ENCODE data around the gene ZMYND10. TPM values are rescaled to one million over a fixed set of nuclear protein-coding genes. Genes with fewer than 3 reads are reported as not detected.

Gene ZMYND10
- total RNA-seq, 1 experiment from 2014 or later: 1.4 TPM

DNA sequence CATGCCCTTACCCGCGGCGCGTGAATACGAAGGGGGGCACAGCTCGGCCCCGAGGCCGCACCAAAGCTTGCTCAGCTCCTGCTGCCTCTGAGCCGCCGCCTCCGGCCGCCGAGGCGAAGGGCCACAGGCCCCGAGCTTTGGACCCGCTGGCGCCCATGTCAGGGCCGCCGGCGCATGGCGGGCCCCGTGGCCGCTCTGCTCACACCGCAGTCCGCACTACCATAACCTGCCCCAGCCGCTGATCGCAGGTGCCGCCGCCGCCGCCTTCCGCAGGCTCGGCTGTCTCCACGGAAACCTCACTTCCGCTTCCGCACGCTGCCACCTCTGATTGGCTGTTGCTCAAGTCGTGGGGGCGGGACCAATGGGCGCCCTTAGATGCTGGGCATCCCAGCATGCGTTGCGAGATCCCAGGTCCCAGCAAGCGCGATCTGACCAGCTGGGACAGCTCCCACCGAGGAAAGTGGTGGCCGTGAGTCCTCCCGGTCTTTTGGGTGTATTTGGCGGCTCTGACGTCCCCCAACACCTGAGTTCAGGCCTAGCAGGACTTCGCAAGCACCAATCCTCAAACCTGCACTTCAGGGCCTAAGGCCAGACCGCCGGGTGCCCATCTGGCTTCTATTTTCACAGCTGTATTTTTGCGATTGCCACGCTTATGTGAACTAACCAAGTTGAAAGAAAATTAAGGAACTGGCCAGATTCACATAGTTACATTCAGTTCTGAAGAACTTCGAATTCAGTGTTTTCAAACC lies 17.4 kb downstream of the ZMYND10 start, which contains the start of gene TUSC2:
Gene TUSC2, minus strand, starts transcription at position 281 of the 749 bp plus-strand sequence. Its CDS starts 124 bp downstream, at position 157.
- no peak within 1 kb of the TSS for H3T11ph ChIP-seq (ENCODE audit: low read length)
- no peak within 1 kb of the TSS for H2BK12ac ChIP-seq (ENCODE audit: insufficient read length, low read depth, low read length)
- H2BK5ac ChIP-seq (ENCODE audit: insufficient read length, low read length): no peak within 1 kb of the TSS
- TF ChIP-seq, protein P1, sequence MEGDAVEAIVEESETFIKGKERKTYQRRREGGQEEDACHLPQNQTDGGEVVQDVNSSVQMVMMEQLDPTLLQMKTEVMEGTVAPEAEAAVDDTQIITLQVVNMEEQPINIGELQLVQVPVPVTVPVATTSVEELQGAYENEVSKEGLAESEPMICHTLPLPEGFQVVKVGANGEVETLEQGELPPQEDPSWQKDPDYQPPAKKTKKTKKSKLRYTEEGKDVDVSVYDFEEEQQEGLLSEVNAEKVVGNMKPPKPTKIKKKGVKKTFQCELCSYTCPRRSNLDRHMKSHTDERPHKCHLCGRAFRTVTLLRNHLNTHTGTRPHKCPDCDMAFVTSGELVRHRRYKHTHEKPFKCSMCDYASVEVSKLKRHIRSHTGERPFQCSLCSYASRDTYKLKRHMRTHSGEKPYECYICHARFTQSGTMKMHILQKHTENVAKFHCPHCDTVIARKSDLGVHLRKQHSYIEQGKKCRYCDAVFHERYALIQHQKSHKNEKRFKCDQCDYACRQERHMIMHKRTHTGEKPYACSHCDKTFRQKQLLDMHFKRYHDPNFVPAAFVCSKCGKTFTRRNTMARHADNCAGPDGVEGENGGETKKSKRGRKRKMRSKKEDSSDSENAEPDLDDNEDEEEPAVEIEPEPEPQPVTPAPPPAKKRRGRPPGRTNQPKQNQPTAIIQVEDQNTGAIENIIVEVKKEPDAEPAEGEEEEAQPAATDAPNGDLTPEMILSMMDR (conservative IDR thresholded peaks at IDR 0.05): no peak
- no CpG with 5 or more reads among the region's 55 CpGs for WGBS (ENCODE audit: extremely low coverage, insufficient read length, low lambda C conversion rate)
- peaks cover 6% of the 10 kb centered on the region for H3K79me1 ChIP-seq (ENCODE audit: insufficient read depth, low read depth, low read length, poor library complexity, severe bottlenecking)
- H4K20me1 ChIP-seq (ENCODE audit: control insufficient read depth, insufficient read depth, insufficient read length): no peaks in the 10 kb centered on the region
- H4K91ac ChIP-seq (ENCODE audit: insufficient read length, low read depth, low read length): no peak within 1 kb of the TSS
- H4K5ac ChIP-seq (ENCODE audit: insufficient read length, low read depth, low read length): no peak within 1 kb of the TSS
- H3K23me2 ChIP-seq (ENCODE audit: insufficient read length, low read depth, low read length, poor library complexity, severe bottlenecking): peaks cover 9% of the 10 kb centered on the region
- H3K27ac Mint-ChIP-seq: peak within 1 kb of the TSS; percentile 40 to 94 (median 68); a peak in 5 of 7 replicates
- no peak within 1 kb of the TSS for H3K4ac ChIP-seq (ENCODE audit: low read depth, low read length)
- peak within 1 kb of the TSS; percentile 84 for H3K9ac ChIP-seq (ENCODE audit: extremely low read depth, insufficient read length, low read length)
- H2AFZ ChIP-seq (ENCODE audit: low read length): no peak within 1 kb of the TSS
- H3K56ac ChIP-seq (ENCODE audit: insufficient read length, low read depth, low read length): no peak within 1 kb of the TSS
- H3K36me3 Mint-ChIP-seq (ENCODE audit: insufficient read depth in 1 of 3, low read depth in 3 of 3): peaks cover 22 to 59% (median 42%) of the 10 kb centered on the region in 3 experiments; a peak in 6 of 7 replicates
- H3K9me3 Mint-ChIP-seq: no peaks in the 10 kb centered on the region
- no peak within 1 kb of the TSS for H3K27ac ChIP-seq (ENCODE audit: insufficient read length, low read depth, low read length)
- peak within 1 kb of the TSS; percentile 94 for H3K4me2 ChIP-seq (ENCODE audit: insufficient read depth, insufficient read length, low read length)
- H2BK15ac ChIP-seq (ENCODE audit: low read depth, low read length): no peak within 1 kb of the TSS
- H3K9me3 ChIP-seq (ENCODE audit: control insufficient read depth, low read depth, low read length): no peaks in the 10 kb centered on the region
- no peak within 1 kb of the TSS for H2BK120ac ChIP-seq (ENCODE audit: low read depth, low read length, poor library complexity, severe bottlenecking)
- peaks cover 4% of the 10 kb centered on the region; the same call in 1 of the 2 replicates for H3K79me2 ChIP-seq (ENCODE audit: insufficient read depth, low read length)
- no peak within 1 kb of the TSS for H3K23ac ChIP-seq (ENCODE audit: insufficient read length, low read depth, low read length)
- no peak within 1 kb of the TSS for H3K18ac ChIP-seq (ENCODE audit: insufficient read length, low read depth, low read length)
- H3K14ac ChIP-seq (ENCODE audit: insufficient read depth, low read length): peak within 1 kb of the TSS; percentile 25; the same call in 1 of the 2 replicates
- peaks cover 10 to 25% of the 10 kb centered on the region in 2 experiments for H3K4me1 Mint-ChIP-seq
- H2AK5ac ChIP-seq (ENCODE audit: insufficient read length, low read length): no peak within 1 kb of the TSS
- no peaks in the 10 kb centered on the region for H3K27me3 ChIP-seq (ENCODE audit: insufficient read depth, low read length)
- no peak within 1 kb of the TSS for H2BK20ac ChIP-seq (ENCODE audit: low read depth, low read length, poor library complexity, severe bottlenecking)
- DNase-seq: peak; percentile 97
- no peak within 1 kb of the TSS for H4K8ac ChIP-seq (replicated peaks; ENCODE audit: insufficient read length, low read depth, low read length)
- H3K4me1 ChIP-seq (ENCODE audit: insufficient read depth, low read length): peaks cover 2% of the 10 kb centered on the region; the same call in 1 of the 2 replicates
- H3K27me3 Mint-ChIP-seq (ENCODE audit: low read depth): no peaks in the 10 kb centered on the region; the same call in 1 of the 2 replicates
- H3K4me3 Mint-ChIP-seq: peak within 1 kb of the TSS; percentile 88 to 96
